Frontal cortex (tissue), 4 donors: ENCODE results near the gene HDDC2. TPM values are rescaled to one million over a fixed set of nuclear protein-coding genes. Genes with fewer than 3 reads are reported as not detected.

Source experiments
- DNase-seq, 2 donors: peaks; one replicate each; pipeline ENCODE4 v3.0.0; 2012; ENCODE audit warnings: low spot score in 2 of 2
- FAIRE-seq: peaks from 2 replicates; lab custom pipeline; 2012; peaks lifted over from hg19 to GRCh38; lab: Jason Lieb, UNC
- total RNA-seq: library from RNA; depleted of rRNA; stranded (reverse); fragments of >200 nt; gene quantifications from one replicate; pipeline ENCODE4 v1.2.3, GENCODE V29; 2014
- donor health status: control.
- donor health status: control.
- donor health status: control.

HDDC2 gene, protein sequence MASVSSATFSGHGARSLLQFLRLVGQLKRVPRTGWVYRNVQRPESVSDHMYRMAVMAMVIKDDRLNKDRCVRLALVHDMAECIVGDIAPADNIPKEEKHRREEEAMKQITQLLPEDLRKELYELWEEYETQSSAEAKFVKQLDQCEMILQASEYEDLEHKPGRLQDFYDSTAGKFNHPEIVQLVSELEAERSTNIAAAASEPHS
- total RNA-seq, result 31.0 TPM

DNA sequence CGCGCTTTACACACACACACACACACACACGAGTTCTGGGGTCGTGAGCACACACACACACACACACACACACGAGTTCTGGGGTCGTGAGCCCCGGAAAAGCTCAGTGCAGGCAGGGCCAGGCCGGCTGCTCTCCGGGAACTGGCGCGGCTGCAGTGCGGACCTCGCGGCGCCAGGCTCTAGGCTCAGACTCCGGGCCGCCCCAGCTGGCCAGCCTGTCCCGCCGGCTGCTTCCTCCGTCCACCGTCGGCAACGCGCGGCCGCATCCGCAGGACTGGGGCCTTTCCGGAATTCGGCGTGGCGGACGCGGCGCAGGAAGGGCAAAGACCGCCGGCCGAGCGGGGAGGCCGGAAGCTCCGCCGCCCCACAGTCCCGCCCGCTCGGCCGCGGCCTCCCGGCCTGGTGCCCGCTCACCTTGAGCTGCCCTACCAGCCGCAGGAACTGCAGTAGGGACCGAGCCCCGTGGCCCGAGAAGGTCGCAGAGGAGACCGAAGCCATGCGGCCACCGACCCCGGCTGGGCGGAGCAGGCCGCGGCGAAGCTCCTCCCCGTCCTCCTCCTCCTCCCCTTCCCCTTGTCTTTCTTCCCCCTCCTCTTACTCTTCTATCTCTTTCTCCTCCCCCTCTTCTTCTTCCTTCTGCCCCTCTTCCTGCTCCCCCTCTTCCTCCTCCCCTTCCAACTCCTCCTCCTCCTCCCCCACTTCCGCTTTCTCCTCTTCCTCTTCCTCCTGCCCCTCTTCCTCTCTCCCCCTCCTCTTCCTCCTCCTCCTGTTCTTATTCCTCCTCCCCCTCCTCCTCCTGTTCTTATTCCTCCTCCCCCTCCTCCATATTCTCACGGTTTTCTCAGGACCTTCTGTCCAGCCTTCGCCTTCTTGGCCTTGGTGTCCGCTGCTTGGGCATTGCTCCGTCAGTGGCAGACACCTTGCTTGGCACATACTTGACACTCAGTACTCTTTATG lies at the start of gene HDDC2:
Gene HDDC2 (minus strand): TSS at position 533 of the 957 bp plus-strand sequence. CDS start 35 bp downstream, at position 498.
- DNase-seq (peak; percentile 63 to 72), FAIRE-seq (no peak)

DNA sequence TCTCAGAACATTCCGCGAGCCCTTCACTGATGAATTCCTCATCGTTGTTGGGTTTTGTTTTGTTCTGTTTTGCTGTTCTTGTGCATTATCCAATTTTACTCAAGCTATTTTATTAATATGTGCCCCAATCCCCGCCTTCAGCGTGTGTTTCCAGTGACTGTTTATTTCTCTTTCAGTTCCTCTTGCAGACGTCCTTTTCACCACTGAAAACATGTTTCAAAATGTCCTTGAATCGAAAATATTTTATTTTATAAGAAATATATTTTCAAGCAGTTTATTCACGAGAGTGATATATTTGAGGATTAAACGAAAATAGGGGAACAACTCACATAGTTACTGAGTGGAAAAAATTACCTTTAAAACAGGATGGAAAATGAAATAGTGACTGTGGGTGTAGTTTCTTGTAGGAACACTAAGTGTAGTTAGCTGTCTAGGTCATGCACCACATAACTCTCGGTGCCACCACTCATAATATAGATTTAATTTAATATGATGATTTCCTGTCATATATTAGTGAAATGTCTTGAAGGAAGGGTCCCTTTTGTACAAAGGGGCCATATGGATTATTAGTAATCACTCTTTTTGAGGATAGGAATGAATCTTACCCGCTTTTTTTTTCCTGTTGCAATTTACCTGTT lies 45.3 kb upstream of the HDDC2 start:
- no peak for FAIRE-seq
- no peak for DNase-seq

DNA sequence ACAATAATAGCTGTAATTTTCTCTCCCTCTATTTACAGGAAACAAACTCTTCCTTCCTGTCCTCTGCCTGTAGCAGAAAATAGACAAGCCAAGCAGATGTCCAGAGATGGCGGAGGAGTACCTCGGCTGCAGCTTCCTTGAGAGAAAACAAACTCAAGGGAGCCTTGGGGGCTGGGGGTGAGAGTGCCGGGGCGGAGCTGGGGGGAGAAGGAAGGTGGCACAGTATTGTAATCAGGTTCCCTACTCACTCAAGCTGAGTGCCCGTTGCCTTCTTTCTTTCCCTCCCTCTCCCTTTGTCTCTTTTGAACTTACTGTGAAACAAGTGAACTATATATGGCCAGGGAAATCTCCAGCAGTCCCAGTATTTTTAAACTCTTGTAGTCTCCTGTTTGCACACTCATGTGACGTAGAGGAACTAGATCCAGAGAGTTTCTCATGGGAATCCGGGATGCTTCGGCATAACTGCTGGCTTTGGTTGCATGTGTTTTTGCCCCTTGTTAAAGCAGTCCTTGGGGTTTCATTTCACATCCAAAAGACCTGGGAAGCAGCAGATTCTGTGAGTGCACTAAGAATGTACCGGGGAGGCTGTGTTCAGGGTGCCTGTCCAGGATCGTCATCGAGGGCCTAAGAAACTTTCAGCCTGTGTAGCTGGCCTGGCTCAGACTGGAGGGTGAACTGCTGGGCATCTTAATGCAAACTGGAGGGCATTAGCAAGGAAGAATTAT lies 44.6 kb upstream of the HDDC2 start:
- DNase-seq, result no peak

DNA sequence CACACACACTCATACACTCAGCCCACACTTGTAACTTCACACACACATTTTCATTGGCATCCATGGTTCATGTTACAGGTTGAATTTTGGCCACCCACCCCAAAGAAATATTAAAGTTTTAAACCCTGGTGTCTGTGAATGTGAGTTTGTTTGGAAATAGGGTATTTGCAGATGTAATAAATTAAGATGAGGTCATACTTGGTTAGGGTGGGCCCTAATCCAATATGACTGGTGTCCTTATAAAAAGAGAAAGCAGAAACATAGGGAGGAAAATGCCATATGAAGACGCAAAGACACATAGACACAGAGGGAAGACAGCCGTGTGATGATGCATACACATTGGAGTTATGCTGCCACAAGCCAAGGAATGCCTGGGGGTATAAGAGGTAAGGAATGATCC lies 39.7 kb upstream of the HDDC2 start:
- no peak for DNase-seq
- FAIRE-seq, result no peak

More for the DNA sequence above, 44.6 kb upstream of the HDDC2 start:
- no peak for FAIRE-seq

DNA sequence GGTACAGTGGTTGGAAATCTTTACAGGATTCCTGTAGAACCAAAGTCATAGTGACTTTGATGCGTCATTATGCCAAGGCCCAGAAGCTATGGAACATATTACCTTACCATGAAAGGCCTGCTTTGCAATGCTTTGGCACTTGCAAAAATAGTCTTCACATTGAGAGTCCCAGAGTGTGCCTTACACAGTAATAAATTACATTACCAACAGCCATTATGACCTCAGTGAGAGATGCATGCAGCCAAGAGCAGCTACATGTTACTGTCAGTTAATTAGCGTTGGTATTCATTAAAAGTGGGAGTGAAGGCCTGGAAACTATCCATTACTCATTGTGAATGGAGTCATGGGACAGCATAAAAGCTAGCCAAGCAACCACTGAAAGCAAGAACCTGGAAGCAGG lies 39.2 kb upstream of the HDDC2 start:
- FAIRE-seq (no peak), DNase-seq (no peak)

DNA sequence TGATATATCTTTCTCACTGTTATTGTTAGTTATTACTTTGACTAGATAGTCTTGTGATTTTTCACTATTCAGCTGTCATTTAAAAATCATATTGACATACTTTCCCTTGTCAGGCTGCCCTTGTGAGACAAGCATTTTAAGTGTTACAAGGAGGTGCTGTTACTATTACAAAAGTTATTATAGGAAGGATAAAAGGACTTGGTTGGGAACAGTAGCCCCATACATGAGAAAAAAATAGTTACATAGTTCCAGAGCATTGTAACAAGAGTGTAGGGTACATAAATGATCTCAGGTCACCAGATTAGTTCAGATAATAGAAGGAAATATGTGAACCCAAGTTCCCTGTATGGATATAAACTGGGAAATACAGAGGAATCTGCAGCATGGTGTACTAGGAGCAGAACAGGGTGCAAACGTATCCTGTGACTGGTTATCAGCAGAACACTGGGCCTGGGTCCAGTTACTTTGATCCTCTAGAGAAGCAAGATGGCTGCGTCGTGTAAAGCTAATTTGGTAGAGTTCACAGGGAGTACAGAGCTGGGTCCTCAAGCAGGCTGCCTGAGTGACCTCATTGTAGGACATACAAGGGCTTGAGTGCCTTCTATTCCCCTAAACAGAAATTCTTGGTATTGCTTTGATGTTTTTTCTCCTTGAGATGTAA lies 38.5 kb upstream of the HDDC2 start:
- FAIRE-seq (no peak), DNase-seq (no peak)

DNA sequence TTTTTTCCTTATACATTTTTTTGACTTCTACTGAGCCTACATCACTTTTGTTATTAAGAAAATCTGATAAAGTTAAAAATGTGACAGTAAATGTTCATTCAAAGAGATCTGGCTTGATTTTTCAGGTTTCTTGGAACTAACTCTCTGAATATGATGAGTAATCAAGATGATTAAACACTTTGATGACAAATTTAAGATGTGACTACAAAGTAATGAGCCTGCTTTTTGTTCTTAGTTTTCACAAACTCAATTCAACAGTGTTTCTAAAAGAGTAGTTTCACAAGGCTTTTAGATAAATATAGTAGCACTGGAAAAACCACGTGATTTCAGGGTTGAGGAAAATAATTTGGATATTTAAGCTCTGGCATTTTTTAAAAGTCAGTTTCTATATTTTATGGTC lies 37.9 kb upstream of the HDDC2 start:
- FAIRE-seq, result no peak
- DNase-seq, result no peak

DNA sequence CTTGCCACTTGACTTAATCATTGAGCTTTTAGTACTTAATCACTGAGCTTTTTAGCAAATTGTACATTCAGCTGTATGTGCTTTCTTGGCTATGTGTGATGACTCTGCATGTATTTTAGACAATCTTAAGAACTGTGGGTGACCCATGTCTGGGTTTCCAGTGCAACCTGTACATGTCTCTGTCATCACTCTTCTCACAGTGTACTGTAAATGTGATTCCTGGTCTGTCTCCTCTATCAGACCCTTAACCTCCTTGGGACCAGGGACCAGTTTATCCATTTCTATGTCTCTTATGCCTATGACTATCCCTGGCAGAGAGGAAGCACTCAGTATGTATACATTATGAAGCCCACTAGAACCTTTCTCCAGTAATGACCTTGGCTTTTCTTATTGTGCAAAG lies 36.6 kb upstream of the HDDC2 start:
- no peak for DNase-seq
- FAIRE-seq, result no peak

DNA sequence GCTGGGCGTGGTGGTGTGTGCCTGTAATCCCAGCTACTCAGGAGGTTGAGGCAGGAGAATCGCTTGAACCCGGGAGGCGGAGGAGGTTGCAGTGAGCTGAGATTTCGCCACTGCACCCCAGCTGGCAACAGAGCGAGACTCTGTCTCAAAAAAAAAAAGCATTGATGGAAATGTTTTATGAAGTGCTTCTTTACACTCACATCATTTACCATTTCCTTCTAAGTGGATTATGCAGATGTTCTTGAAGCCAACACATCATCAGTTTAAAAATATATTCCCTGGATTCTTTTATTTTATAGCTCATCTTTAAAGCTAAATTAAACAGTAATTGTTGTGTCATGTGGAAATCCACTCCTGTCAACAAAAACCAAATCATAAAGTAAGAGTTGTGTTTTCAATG lies 35.9 kb upstream of the HDDC2 start:
- DNase-seq (no peak), FAIRE-seq (no peak)

DNA sequence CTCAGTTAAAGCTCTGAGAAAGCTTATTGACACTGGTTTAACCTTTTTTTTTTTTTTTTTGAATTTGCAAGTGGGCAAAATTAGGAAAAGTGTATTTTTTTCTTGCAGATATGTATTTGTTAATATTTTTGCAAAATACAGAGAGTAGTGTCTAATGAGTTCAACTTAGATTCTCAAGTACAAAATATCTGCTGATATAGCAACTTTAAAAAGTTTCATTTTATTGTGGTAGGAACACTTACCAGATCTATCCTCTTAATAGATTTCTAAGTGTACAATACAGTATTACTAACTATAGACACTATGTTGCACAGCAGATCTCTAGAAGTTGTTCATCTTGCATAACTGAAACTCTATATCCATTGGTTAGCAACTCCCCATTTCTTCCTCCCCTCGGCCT lies 30.9 kb upstream of the HDDC2 start:
- no peak for FAIRE-seq
- no peak for DNase-seq

DNA sequence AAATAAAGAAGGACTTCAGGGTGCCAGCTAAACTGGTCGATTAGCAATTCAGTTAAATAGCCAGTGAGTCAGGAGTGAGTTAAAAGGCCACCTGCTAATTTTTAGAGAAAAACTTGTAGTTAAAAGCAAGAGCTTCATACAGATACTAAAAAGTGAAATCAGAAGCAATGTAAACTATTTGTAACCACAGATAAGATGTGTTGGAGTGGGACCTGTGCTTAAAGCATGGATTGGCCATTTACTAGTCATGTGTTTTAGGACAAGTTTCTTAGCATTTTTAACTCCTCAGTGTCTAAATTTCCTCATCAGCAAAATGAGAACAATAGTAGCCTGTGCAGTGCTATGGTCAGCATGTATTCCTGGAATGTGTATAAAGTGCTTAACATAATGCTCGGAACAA lies 23.8 kb upstream of the HDDC2 start:
- DNase-seq (no peak), FAIRE-seq (no peak)

DNA sequence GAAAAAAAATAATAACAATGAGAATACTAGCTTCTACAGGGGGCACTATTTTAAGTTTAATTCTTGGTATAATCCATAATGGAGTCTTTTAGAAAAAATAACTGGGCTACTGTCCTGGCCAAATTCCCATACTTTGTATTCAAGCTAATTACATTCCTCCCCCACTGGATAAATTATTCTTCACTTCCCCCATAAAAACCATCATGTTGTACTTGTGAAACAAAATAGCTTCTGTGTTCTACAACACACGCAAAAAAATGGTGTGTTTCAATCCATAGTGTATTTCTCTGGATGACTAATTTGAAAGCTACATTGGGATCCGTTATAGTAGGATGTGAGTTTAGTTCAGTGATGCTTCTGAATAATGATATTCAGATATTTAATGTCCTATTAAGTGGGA lies 21.6 kb upstream of the HDDC2 start:
- FAIRE-seq, result no peak
- no peak for DNase-seq

DNA sequence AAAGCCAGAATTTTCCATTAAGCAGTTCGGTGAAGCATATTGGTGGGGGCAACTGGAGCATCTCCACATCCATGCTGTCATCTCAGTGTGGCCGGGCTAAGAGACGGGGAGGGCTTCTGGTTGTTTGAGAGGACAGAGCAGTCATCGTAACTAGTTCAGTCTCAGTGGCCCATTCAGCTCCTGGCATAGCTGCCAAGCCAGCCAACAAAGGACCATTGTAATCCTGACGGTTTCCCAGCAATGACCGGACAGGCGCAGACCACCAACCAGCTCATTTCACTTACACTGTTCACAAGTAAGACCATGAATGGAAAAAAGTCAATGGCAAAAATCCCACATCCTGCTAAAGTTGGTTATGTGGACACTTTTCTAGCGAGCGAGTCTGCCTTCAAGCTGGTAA lies 14.9 kb upstream of the HDDC2 start:
- FAIRE-seq (peak; percentile 50), DNase-seq (peak; percentile 16 to 41)

DNA sequence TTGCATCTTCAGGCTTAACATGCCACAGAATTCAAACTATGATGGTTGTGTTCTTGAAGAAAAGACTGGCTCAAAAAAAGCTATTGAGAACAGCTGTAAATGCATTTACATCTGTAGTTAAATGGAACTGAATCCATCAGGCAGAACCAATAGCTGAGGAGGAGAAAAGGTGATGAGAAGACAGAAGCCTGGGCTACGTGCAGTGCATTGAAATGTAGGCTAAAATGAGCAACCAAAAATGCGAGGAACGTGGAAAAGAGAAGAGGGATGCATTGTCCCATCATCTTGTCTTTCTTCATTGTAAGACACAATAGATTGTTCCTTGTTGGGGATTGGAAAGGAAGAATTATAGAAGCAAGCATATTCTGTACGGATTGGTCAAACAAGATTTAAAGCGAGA lies 13.8 kb upstream of the HDDC2 start:
- no peak for FAIRE-seq
- no peak for DNase-seq

DNA sequence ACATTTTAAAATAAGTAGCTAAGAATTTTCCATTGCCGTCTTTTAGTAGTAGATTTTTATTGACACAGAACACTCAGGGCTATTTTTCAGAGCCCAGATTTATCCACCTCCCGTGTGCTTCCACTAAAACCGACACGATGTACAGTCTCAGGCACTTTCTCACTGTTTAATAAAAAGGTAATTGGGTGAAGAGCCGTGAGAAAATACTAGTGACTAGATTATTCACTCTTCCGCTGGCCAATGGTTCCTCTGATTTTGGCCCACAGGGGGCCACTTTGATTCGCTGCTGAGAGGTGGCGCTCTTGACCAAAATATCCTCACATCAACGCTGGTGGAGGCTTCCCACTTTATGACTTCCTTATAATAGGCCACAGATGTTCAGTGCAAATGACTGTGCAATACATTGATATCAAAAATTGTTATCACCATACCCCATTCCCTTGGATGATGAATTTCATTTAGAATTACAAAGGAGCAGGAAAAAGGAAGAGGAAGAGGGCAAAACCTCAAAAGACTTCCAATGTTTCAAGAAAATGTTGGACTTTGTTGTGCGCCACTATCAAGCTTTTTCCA lies 12.3 kb upstream of the HDDC2 start:
- FAIRE-seq, result peak; percentile 83

DNA sequence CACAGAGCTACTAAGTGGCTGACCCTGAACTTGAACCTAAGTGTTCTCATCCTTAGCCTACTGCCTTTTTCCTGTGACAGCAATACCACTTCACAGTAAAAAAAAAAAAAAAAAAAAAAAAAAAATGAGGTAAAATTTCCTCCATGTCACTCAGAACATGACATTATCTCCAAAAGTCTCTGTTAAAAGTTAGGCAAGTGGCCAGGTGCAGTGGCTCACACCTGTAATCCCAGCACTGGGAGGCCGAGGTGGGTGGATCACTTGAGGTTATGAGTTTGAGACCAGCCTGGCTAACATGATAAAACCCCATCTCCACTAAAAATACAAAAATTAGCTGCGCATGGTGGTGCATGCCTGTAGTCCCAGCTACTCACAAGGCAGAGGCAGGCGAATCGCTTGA lies 11.2 kb upstream of the HDDC2 start:
- FAIRE-seq (no peak), DNase-seq (no peak)

More for the DNA sequence above, 12.3 kb upstream of the HDDC2 start:
- DNase-seq, result no peak

DNA sequence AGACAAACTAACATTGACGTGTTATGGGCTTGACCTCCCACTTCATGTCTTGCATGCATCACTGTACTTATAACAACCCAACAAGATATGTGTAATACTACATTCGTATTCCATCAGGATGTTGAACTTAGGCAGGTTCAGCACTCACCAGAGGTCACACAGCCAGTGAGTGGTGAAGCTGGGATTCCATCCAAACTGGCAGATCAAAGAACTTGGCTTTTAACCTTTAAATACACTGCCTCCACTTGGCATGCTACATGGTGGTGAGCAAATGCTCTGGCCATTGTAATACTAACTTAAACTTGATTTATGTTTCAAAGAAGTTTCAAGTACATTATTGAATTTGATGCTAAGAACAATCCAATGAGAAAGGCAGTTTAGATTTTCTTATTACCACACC lies 10.7 kb upstream of the HDDC2 start:
- FAIRE-seq (no peak), DNase-seq (no peak)

DNA sequence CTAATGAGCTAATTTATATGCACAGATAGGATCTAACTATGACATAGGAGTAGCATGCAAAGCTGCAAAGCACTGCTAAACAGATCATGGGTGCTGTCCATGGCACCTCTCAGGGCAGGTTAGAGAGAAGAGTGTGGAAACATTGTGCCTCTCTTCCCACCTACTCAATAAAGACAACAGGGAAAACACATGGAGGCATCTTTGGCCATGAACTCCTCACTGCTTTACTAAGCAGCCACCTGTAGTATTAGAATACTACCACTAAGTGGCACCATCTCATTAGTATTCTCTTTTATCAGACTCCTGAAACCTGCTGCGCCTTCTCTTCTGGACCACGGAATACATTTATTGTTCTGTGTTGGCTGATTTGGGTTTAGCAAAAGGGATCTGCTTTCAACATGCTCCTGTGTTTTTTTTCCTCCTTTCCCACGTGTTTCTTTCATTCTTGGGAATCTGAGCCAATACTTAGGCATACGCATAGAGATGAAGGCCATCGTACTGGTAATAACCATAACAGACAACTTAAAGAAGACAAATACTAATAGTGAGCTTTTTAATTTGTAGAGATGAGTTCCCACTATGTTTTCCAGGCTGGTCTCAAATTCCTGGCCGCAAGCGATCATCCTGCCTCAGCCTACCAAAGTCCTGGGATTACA lies 9.4 kb upstream of the HDDC2 start:
- DNase-seq, result peak in 1 of 2 donors; percentile 36
- FAIRE-seq, result no peak
